ENCODE measurements around the gene MAP4. TPM values are rescaled to one million over a fixed set of nuclear protein-coding genes. Genes with fewer than 3 reads are reported as not detected.
"Not testable (repeated sequence)": the region's sequence is repeated elsewhere in the genome, so short reads cannot be mapped to it uniquely, and the experiment has no call there.

The MAP4 gene
- total RNA-seq, 1 experiment from 2014 or later = 88.0 TPM

GRCh38 chr3:48026951-48027908, 11.0 kb upstream of the MAP4 start:
- Histone ChIP-seq H3K4me1 (replicated peaks) (peaks cover 5% of the 10 kb centered on the region), H3K27me3 (replicated peaks) (no peaks in the 10 kb centered on the region), H3K9me3 (replicated peaks) (no peaks in the 10 kb centered on the region), H3K4me3 (no peak overlapping the region), H3K36me3 (0 out of 2 replicates have a peak, but pooled peaks cover 2% of the 10 kb centered on the region), H3K27ac (no peak overlapping the region)
- no peak for DNase-seq (ENCODE audit: low read depth in 1 of 2, low spot score in 2 of 2)

GRCh38 chr3:48026098-48026497, 9.9 kb upstream of the MAP4 start:
- H3K27me3 ChIP-seq (replicated peaks) = no peaks in the 10 kb centered on the region
- H3K4me1 ChIP-seq (replicated peaks) = peaks cover 4% of the 10 kb centered on the region
- H3K36me3 ChIP-seq = 0 out of 2 replicates have a peak, but pooled peaks cover 2% of the 10 kb centered on the region
- DNase-seq (ENCODE audit: low read depth in 1 of 2, low spot score in 2 of 2) = no peak
- H3K27ac ChIP-seq = no peak overlapping the region
- no peaks in the 10 kb centered on the region for H3K9me3 ChIP-seq (replicated peaks)
- no peak overlapping the region for H3K4me3 ChIP-seq

- 0 out of 2 replicates have a peak, but pooled peaks cover 2% of the 10 kb centered on the region for H3K36me3 ChIP-seq
- no peak overlapping the region for H3K4me3 ChIP-seq
- H3K27me3 ChIP-seq (replicated peaks) = no peaks in the 10 kb centered on the region
- no peaks in the 10 kb centered on the region; the same call in 1 of the 2 replicates for H3K4me1 ChIP-seq (replicated peaks)
- H3K9me3 ChIP-seq (replicated peaks) = no peaks in the 10 kb centered on the region
- no peak for DNase-seq (ENCODE audit: low read depth in 1 of 2, low spot score in 2 of 2)
- H3K27ac ChIP-seq = no peak overlapping the region
Observed at GRCh38 chr3:48024401-48024800, 8.2 kb upstream of the MAP4 start.

GRCh38 chr3:48023377-48023776, 7.2 kb upstream of the MAP4 start:
- H3K4me1 ChIP-seq (replicated peaks) = peaks cover 6% of the 10 kb centered on the region
- peaks cover 10% of the 10 kb centered on the region; the same call in 1 of the 2 replicates for H3K36me3 ChIP-seq
- no peaks in the 10 kb centered on the region for H3K9me3 ChIP-seq (replicated peaks)
- H3K4me3 ChIP-seq = no peak overlapping the region
- DNase-seq (ENCODE audit: low read depth in 1 of 2, low spot score in 2 of 2) = no peak
- no peak overlapping the region for H3K27ac ChIP-seq
- H3K27me3 ChIP-seq (replicated peaks) = no peaks in the 10 kb centered on the region

- Histone ChIP-seq H3K36me3 (peaks cover 18% of the 10 kb centered on the region), H3K9me3 (replicated peaks) (no peaks in the 10 kb centered on the region), H3K4me1 (replicated peaks) (peaks cover 6% of the 10 kb centered on the region), H3K27ac (no peak overlapping the region), H3K27me3 (replicated peaks) (no peaks in the 10 kb centered on the region), H3K4me3 (no peak overlapping the region)
- DNase-seq (ENCODE audit: low read depth in 1 of 2, low spot score in 2 of 2) = no peak
Observed at GRCh38 chr3:48022178-48022577, 6.0 kb upstream of the MAP4 start.

- Histone ChIP-seq H3K4me1 (replicated peaks) (peaks cover 33% of the 10 kb centered on the region), H3K4me3 (no peak overlapping the region), H3K36me3 (peaks cover 16% of the 10 kb centered on the region), H3K9me3 (replicated peaks) (no peaks in the 10 kb centered on the region), H3K27ac (no peak overlapping the region), H3K27me3 (replicated peaks) (no peaks in the 10 kb centered on the region; the same call in 1 of the 2 replicates)
- DNase-seq (ENCODE audit: low read depth in 1 of 2, low spot score in 2 of 2) = peak; percentile 20 to 50
Observed at GRCh38 chr3:48018841-48019240, 2.6 kb upstream of the MAP4 start.

- Histone ChIP-seq H3K27ac (peak overlapping the region; percentile 35; the same call in 1 of the 2 replicates), H3K4me3 (no peak overlapping the region), H3K27me3 (replicated peaks) (no peaks in the 10 kb centered on the region; the same call in 1 of the 2 replicates), H3K9me3 (replicated peaks) (no peaks in the 10 kb centered on the region), H3K4me1 (replicated peaks) (peaks cover 45% of the 10 kb centered on the region), H3K36me3 (peaks cover 20% of the 10 kb centered on the region)
- DNase-seq (ENCODE audit: low read depth in 1 of 2, low spot score in 2 of 2) = no peak
Observed at GRCh38 chr3:48015431-48016180, 610 bp downstream of the MAP4 start.

GRCh38 chr3:48014358-48014757, 1.9 kb downstream of the MAP4 start:
- Histone ChIP-seq H3K4me1 (replicated peaks) (peaks cover 45% of the 10 kb centered on the region), H3K36me3 (peaks cover 24% of the 10 kb centered on the region), H3K27ac (0 out of 2 replicates have a peak overlapping the region, but pooled peaks have one; percentile 28)

GRCh38 chr3:48013288-48013980, 2.8 kb downstream of the MAP4 start:
- Histone ChIP-seq H3K27me3 (replicated peaks) (no peaks in the 10 kb centered on the region; the same call in 1 of the 2 replicates), H3K27ac (0 out of 2 replicates have a peak overlapping the region, but pooled peaks have one; percentile 28), H3K36me3 (peaks cover 27% of the 10 kb centered on the region), H3K4me3 (no peak overlapping the region), H3K4me1 (replicated peaks) (peaks cover 39% of the 10 kb centered on the region), H3K9me3 (replicated peaks) (no peaks in the 10 kb centered on the region)
- peak in 1 of 2 experiments; percentile 62 for DNase-seq (ENCODE audit: low read depth in 1 of 2, low spot score in 2 of 2)

More at GRCh38 chr3:48014358-48014757, 1.9 kb downstream of the MAP4 start:
- no peak for DNase-seq (ENCODE audit: low read depth in 1 of 2, low spot score in 2 of 2)
- no peaks in the 10 kb centered on the region; the same call in 1 of the 2 replicates for H3K27me3 ChIP-seq (replicated peaks)
- no peaks in the 10 kb centered on the region for H3K9me3 ChIP-seq (replicated peaks)
- H3K4me3 ChIP-seq = no peak overlapping the region

GRCh38 chr3:48012659-48013058, 3.6 kb downstream of the MAP4 start:
- Histone ChIP-seq H3K27ac (no peak overlapping the region), H3K4me3 (no peak overlapping the region), H3K27me3 (replicated peaks) (no peaks in the 10 kb centered on the region; the same call in 1 of the 2 replicates), H3K4me1 (replicated peaks) (peaks cover 39% of the 10 kb centered on the region), H3K36me3 (peaks cover 22% of the 10 kb centered on the region), H3K9me3 (replicated peaks) (no peaks in the 10 kb centered on the region)
- no peak for DNase-seq (ENCODE audit: low read depth in 1 of 2, low spot score in 2 of 2)

GRCh38 chr3:48008066-48008465, 8.2 kb downstream of the MAP4 start:
- H3K4me3 ChIP-seq; H3K27me3 ChIP-seq (replicated peaks); DNase-seq (ENCODE audit: low read depth in 1 of 2, low spot score in 2 of 2); H3K4me1 ChIP-seq (replicated peaks); H3K9me3 ChIP-seq (replicated peaks); H3K27ac ChIP-seq: not testable (repeated sequence)
- peaks cover 27% of the 10 kb centered on the region for H3K36me3 ChIP-seq

- H3K4me1 ChIP-seq (replicated peaks); H3K27ac ChIP-seq; H3K4me3 ChIP-seq; H3K27me3 ChIP-seq (replicated peaks); H3K9me3 ChIP-seq (replicated peaks); DNase-seq (ENCODE audit: low read depth in 1 of 2, low spot score in 2 of 2): not testable (repeated sequence)
- H3K36me3 ChIP-seq = peaks cover 27% of the 10 kb centered on the region
Observed at GRCh38 chr3:48007361-48007760, 8.9 kb downstream of the MAP4 start.

- not testable (repeated sequence) for H3K27ac ChIP-seq; H3K4me1 ChIP-seq (replicated peaks); H3K9me3 ChIP-seq (replicated peaks); H3K27me3 ChIP-seq (replicated peaks); H3K4me3 ChIP-seq; DNase-seq (ENCODE audit: low read depth in 1 of 2, low spot score in 2 of 2)
- H3K36me3 ChIP-seq = peaks cover 23% of the 10 kb centered on the region
Observed at GRCh38 chr3:48006794-48007193, 9.4 kb downstream of the MAP4 start.
